Lower leg skin (tissue), 3 donors: ENCODE results near the gene SZT2.

ENCODE experiments used
- POLR2A ChIP-seq, 2 donors: fragments of 450-650 bp; IDR thresholded peaks; one replicate each; pipeline ENCODE4 v1.6.1; 2016 to 2017; ENCODE audit warnings: antibody characterized with exemption in 2 of 2, mild to moderate bottlenecking in 1 of 2, moderate library complexity in 1 of 2
- TF ChIP-seq, protein P1 (sequence below), 3 donors: fragments of 450-650 bp; IDR thresholded peaks; one replicate each; pipeline ENCODE4 v1.5.1; 2016; ENCODE audit warnings: antibody characterized with exemption in 3 of 3, mild to moderate bottlenecking in 3 of 3, moderate library complexity in 2 of 3

DNA sequence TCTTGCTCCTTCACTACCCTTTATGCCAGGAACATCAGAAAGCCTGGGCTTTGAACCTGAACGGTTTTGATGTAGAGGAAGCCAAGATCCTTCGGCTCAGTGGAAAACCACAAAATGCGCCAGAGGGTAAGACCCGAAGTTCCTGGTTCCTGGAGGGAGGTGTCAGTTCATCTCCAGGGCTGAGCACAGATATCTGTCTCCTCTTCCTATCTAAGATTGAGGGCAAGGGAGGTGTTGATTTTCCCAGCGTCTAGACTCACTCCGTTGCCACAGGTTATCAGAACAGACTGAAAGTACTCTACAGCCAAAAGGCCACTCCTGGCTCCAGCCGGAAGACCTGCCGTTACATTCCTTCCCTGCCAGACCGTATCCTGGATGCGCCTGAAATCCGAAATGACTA is 30.0 kb upstream of the SZT2 start:
- TF ChIP-seq, protein P1, sequence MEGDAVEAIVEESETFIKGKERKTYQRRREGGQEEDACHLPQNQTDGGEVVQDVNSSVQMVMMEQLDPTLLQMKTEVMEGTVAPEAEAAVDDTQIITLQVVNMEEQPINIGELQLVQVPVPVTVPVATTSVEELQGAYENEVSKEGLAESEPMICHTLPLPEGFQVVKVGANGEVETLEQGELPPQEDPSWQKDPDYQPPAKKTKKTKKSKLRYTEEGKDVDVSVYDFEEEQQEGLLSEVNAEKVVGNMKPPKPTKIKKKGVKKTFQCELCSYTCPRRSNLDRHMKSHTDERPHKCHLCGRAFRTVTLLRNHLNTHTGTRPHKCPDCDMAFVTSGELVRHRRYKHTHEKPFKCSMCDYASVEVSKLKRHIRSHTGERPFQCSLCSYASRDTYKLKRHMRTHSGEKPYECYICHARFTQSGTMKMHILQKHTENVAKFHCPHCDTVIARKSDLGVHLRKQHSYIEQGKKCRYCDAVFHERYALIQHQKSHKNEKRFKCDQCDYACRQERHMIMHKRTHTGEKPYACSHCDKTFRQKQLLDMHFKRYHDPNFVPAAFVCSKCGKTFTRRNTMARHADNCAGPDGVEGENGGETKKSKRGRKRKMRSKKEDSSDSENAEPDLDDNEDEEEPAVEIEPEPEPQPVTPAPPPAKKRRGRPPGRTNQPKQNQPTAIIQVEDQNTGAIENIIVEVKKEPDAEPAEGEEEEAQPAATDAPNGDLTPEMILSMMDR (IDR thresholded peaks at IDR 0.05), result no peak
- TF ChIP-seq POLR2A (IDR thresholded peaks at IDR 0.05), result no peak
